NCI-H345 treated with DMSO at 0.1 percent for 48 hours (cell line): ENCODE data around the gene SMS.
"Not testable (repeated sequence)": the region's sequence is repeated elsewhere in the genome, so short reads cannot be mapped to it uniquely, and the experiment has no call there.

Experiments
- DNase-seq: peaks from one replicate; lab custom pipeline; 2025; ENCODE audit not compliant: unreplicated experiment; lab: John Stamatoyannopoulos, UW

The SMS gene

DNA sequence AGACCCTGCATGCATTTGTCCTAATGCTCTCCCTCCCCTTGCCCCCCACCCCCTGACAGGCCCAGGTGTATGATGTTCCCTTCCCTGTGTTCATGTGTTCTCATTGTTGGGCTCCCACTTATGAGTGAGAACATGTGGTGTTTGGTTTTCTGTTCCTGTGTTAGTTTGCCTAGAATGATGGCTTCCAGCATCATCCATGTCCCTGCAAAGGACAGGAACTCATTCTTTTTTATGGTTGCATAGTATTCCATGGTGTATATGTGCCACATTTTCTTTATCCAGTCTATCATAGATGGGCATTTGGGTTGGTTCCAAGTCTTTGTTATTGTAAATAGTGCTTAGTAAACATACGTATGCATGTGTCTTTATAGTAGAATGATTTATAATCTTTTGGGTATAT lies 10.0 kb downstream of the SMS start:
- not testable (repeated sequence) for DNase-seq

DNA sequence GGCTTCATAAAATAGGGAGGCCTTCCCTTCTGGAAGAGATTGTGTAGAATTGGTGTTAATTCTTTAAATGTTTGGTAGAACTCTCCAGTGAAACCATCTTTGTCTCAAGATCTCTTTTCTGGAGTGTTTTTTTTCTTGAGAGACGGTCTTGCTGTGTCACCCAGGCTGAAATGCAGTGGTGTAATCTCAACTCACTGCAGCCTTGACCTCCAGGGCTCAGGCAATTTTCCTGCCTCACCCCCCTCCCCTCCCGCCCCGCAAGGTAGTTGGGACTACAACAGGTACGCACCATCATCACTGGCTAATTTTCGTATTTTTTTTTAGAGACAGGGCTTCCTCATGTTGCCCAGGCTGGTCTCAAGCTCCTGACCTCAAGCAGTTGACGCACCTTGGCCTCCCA lies 12.1 kb downstream of the SMS start:
- DNase-seq: no peak

DNA sequence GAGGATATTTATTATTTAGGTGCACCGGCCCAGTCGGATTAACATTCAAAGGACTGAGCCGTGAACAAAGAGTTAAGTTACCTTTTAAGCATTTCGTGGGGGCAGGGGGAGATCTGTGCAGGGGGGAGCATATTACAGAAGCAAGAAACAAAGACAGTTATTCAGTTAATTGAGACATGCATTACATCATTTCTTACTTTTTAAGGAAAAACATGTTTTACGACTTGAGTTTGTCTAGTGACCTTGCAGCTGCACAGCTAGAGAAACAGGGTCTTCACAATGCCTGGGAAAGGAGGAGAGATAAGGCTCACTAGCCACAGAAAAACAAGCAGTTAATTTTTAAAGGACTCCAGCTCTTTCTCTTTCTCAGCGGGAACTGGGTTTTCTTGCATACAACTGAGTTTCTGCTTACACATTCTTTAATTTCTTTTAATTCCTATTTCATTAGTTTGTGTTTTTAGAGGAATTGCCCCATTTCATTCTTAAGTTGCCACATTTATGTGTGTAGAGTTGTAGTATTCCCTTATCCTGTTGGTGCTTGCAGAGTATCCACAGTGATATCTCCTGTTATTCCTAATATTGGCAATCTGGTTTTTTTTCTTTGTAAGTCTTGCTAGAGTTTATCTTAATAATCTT lies 12.8 kb downstream of the SMS start:
- not testable (repeated sequence) for DNase-seq

DNA sequence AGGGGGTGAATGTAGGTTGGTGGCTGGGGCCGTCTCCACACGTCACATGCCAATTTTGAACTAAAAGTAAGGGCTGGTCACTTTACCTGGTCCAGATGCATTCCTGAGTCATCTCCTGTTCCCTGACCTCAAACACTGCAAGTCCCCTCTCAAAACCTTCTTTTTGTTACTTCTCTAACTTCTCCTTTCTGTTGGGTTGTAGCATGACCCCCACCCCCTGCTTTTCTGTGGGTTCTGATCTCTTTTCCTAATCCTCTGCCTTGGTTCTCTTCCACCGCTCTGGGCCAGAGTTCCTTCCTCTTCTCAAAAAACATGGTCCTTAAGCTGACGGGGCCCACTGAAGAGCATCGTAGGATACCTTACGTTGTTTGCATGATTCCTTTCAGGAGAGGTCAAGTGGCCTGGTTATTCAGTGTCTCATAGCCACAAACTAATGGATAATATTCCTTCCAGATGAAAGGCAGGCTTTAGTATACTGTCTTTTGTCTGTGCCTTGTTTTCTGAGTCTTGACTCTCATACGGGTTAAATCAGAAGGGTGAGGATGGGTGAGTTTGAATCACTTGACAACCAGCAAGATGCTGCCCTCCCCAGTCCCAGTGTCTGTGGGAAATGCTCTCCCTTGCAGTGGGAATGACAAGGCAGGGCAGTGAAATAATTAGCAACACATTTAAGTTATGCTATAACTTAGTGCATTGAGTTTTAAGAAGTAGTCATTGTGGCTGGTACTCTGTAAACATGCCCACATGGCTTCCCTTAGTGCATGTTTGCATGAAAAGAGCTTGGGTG lies 15.1 kb downstream of the SMS start:
- DNase-seq: no peak

DNA sequence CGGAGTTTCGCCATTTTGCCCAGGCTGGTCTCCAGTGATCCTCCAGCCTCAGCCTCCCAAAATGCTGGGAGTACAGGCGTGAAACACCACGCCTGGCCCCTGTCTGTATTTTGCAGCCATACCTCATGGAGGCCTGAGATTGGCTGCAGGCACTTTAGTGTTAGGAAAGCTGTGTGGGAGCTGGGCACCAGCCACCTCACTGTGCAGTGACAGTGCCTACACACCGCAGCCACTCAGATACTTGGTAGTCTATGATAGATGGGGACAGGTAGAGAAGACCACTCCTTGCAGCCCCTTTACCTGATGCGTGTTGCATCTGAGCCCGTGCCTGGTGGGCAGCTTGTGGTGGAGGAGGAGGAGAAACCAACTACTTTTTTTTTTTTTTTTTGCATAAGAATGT lies 16.3 kb downstream of the SMS start:
- no peak for DNase-seq

DNA sequence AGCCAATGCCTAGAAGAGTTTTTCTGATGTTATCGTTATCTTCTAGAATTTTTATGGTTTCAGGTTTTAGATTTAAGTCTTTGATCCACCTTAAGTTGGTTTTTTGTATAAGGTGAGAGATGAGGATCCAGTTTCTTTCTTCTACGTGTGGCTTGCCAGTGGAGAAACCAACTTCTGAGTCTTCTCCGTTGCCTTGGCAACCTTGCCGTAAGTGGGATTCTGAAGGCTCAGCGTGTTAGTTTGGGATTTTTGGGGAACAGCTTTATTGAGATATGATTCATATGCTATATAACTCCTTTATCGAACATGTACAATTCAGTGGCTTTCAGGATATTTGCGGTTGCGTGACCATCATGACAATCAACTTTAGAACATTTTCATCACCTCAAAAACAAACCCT lies 17.7 kb downstream of the SMS start:
- no peak for DNase-seq

DNA sequence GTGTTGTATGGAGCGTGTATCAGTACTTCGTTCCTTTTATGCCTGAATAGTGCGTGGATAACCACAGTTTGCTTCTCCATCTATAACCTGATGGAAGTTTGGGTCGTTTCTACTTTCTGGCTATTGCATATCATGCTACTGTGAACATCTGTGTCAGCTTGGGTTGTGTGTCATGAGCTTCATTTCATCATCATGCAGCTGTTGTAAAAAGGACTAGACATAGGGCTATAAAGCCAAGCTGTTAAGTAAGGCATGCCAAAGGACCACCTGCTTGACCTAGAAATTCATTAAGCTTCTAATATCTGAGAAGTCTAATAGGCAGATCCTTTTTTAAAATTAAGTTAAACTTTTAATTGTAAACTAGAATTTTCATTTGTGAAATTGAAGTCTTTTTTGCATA lies 18.4 kb downstream of the SMS start:
- DNase-seq: no peak

DNA sequence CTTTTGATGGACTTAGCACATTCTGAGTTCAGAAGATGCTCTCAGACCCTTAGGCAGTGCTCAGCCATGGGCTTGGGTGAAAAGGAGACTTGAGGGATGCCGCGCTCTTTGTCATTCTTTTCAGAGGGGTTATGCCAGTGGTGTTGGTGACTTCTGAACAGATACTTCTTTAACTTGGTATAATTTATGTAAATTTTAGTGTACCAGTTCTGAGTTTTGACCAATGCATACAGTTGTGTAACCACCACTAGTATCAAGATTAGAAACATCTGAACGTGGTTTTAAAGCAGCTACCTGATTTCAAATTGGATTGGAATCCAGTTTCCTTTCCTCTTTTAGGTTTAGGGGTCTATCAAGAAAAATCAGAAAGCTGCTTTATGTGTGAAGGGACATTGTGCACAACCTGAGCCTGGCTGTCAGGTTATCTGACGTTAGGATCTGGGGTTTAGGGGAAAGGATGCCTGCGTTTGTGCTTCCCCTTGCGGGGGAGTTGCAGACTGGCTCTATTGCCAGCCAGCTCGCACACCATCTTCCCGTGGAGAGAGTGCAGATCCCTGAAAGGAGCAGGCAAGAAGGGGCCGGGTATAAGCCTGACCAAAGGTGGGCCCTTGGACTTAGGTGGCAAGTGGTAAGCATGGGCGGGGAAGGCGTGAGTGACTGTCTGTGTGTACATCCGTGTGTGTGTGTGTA lies 19.0 kb downstream of the SMS start:
- DNase-seq: no peak

DNA sequence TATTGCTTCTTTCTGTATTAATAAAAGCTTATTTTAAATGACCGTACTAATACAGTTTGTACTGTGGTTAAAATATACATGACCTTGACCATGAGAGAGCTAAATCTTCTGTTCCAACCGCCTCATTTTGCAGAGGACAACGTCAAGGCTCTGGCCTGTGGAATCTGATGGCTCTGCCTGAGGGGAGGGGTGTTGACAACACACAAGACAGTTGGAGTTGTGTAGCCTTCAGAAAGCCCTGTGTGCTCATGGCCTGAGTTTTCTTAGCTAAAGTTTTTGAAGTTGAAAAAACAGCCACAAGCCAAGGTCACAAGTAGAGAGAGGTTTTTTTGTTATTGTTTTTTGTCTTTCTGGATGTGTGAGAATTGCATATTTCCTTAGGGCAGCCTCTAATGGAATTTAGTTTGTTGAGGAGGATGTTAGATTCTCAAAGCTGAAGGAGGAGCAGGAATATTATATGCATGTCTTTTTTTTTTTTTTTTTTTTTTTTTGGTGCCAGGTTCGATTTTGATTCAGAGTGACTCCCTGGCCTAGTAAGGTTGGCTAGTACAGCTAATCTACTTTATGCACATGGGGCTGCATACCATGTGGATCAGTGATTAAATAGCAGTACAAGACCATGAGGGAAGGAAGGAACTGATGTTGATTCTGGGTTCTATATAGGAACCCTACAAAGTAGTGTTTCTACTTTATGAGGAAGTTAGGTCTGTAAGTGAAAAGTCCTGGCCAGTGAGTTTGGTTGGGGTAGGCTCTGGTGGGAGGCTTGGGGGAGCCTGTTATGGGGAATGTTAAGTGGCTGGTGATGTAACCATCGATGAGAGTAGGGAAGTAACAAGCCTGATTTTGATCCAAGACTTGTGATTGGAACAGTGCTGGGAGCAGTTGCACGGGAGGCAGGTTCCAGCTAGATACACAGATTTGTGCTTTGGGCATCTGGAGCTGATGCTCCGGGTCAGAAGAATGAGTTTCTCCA lies 20.3 kb downstream of the SMS start:
- no peak for DNase-seq

DNA sequence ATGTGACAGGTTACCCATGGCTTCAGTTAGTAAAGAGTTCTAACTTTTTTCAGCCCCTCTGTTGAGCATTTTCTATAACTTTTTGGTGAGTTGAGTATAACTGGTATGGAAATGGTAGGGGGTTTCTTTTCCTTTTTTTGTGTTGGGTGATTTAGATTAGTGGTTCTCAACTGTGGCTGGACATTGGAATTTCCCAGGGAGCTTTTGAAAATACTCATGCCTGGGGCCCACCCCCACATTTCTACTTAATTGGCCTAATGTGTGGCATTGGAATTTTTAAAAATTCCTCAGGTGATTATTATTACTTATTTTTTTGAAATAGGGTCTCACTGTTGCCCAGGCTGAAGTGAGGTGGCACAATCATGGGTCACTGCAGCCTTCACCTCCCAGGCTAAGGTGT lies 21.9 kb downstream of the SMS start:
- DNase-seq: no peak

DNA sequence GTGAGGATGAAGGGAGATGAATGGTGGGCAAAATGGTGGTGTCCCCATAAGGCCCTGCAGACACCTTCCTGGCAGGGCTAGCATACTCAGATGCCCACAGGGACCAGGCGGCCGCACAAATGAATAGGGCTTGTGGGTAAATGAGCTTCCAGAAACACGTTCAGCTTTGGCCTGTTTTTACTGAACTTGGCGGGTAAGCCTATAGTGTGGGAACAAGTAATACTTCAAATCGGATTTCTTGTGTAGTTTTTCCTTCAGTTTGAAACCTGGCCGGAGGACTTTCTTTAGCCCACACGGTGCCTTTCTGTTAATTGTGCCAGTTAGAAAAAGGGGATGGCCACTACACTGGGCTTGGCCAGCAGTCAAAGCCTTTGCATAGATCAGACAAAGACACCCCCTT lies 22.8 kb downstream of the SMS start:
- no peak for DNase-seq

DNA sequence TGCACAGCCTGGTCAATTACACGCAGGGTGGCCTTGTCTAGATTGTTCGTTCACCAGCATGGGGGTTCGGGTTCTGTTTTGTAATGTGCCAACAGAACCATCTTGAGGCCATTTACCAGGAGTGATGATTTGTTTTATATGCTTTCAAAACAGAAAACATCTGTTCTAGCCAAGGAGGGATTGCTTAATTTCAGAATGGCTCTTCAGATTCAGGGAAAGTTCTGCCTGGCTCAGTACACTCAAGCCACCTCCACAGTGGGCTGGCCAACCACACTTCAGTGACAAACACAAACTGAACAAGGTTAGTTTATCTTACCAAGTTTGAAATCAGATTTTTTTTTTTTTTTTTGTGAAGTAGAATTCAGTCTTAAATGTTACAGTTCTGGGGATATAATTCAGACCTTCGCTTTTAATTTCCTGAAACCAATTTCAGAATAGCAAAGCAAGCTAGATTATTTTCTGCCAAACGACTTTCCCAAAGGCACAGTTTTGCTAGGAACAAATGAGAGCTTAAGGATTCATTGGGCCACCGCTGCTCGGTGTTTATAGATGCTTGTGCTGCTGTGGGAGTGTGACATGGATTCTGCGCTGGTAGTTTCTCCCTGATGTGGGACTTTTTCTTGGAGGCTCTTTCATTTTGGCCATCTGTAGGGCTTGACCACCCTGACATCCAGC lies 23.4 kb downstream of the SMS start:
- no peak for DNase-seq

DNA sequence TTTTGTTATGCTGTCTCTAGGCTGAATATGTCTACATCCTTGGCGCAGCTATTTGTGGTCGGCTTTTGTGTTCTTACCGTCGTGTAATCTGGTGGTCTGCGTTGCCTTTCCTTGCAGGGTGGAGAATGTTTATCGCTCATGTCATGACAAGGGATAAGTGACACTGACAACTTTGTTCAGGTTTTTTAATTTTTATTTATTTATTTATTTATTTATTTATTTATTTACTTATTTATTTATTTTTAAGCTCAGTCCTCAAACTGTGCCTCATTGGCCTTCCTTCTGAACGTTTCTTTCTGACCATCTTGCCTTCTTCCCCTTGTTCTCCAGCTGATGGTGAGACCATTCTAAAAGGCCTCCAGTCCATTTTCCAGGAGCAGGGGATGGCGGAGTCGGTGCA lies 26.4 kb downstream of the SMS start:
- no peak for DNase-seq

DNA sequence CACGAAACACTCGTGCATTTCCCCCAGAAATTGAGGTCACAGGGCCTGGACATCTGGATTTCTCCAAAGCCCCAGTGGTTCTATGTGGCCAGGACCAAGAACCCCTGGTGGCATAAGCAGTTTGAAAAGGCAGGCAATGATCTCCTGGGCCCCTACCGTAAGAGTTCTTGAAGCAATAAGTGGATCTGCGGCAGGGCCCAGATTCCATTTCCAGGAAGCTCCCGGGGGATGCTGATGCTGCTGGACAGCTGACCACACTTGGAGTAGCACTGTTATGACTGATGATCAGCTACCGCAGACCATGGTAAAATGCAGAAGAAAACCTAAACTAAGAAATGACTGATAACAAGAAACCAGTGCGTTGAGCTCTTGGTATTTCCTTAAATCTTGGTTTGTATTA lies 27.8 kb downstream of the SMS start:
- no peak for DNase-seq

DNA sequence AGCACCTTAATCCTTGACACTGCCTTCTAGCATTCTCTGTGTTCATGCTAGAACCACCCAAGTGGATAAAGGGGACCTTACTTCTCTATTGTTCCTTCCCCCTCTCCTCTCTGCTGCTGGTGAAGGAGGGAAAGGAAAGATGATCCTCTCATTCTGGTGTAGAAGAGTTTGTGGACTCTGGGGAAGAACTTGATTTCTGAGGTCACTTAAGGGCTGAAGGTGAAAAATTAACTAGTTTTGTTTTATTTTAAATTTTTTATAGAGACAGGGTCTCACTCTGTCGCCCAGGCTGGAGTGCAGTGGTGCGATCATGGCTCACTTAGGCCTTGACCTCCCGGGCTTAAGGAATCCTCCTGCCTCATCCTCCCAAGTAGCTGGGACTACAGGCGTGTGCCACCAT lies 29.8 kb downstream of the SMS start:
- no peak for DNase-seq

DNA sequence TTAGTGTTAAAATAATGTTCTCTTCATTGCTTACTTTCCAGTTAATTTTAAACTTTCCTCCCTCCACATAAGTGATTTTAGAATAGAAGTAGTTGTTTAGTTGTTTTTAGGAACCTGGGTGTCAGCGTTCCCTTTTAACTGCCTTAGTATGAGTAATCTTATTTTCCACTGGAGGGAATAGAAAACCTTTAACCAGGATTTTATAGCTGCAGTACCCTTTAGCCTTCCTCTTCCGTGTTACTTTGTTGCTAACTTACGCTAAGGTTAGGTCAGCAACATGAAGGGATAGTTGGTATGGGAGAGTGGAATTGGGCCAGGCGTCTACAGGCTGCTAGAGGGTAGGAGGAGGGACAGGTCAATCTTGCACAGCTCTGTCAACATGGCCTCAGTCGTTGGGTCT lies 31.5 kb downstream of the SMS start:
- no peak for DNase-seq

DNA sequence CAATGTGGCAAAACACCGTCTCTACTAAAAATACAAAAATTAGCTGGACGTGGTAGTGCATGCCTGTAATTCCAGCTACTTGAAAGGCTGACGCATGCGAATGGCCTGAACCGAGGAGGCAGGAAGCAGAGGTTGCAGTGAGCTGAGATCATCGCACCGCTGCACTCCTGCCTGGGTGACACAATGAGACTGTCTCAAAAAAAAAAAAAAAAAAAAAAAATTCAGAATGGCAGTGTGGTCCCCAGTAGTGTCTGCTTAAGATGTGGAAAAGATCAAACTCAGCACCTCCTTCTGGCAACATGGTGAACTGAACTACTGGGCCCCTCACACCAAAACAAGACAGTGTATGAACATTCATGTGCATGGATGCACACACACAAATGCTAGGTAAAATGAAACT lies 32.2 kb downstream of the SMS start:
- DNase-seq: no peak

DNA sequence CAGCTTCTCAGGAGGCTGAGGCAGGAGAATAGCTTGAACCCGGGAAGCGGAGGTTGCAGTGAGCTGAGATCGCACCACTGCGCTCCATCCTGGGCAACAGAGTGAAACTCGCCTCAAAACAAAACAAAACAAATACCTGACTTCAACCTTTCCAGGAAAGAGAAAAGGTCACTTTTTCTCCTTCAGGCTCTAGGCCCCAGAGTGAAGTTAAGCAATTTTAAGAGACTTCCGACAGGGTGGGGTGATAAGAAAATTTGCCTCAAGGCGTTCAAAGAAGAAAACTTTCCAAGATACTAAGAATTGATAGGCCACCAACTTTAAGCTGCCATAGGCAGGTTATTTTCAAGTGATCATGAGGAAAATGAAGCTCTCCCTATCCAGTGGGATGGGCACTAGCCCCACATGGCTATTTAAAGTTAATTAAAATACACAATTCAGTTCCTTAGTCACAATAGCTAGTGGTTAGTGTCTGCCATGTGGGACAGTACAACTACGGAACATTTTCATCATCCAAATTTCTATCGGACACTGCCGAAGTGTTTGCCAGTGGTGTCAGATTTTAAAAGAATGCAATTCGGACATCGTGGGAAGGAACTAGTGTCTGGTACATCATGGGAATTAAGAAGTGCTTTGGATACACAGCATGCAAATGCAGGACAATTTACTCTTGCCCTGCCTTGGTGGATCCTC lies 33.0 kb downstream of the SMS start:
- DNase-seq: no peak

DNA sequence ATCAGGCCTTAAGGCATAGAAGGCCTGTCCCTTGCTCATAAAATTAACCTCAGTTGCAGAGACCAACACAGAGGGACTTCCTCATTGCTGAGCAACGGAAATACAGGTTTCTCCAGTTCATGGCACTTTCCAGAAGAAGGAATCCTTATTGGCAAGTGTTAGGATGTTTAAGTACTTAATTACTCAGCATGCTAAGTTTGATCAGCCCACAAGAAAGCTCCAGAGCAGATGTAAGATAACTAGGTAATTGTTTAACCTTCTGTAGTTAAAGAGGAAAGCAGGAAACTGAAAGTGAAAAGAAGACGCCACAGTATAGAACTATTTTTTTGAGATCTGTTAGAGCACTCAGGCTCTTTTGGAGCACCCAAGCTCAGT lies 33.5 kb downstream of the SMS start:
- DNase-seq: no peak

DNA sequence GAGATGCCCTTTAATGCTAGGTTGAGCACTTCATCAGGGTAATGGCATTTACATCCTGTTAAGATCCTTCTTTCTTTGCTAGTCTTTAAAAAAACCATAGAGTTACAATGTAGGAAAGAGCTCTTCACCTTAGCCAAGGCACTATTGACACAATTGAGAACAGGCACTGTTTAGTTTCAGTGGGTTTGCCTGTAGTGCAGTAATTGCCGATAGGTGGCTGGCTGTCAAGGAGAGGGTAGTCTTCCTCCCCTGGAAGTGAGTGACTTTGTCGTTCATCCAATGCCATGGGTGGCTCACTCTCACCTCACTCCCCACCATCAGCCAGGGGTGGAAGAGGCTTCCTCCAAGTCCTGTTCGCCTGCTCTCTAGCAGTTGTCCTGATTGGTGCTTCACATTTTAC lies 34.7 kb downstream of the SMS start:
- no peak for DNase-seq
